ENCODE data around the gene RMND1.
"Not testable (repeated sequence)": the region's sequence is repeated elsewhere in the genome, so short reads cannot be mapped to it uniquely, and the experiment has no call there.

Gene RMND1

DNA sequence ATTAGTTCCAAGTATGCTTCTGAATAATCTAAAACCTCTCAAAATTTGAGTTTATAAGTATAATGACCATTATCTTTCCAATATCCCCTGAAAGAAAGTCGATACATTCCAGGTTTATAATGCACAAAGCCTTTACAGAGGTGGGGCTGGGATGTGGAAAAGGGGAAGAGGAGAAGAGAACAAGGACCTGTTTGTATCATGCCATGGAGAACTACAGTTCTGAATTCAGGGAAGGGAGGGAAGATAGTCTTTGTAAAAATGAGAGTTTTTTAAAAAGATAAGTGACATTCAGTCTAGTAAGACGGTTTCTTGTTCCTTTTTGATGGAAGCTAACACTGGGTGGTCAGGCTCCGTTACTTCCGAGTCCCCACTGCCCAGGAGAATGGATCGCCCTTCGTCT, 86.7 kb downstream of the RMND1 start:
- no peaks in the 10 kb centered on the region for H3K4me1 ChIP-seq (ENCODE audit: insufficient read depth, poor library complexity, severe bottlenecking)
- ATAC-seq (ENCODE audit: low read depth) = no peak

DNA sequence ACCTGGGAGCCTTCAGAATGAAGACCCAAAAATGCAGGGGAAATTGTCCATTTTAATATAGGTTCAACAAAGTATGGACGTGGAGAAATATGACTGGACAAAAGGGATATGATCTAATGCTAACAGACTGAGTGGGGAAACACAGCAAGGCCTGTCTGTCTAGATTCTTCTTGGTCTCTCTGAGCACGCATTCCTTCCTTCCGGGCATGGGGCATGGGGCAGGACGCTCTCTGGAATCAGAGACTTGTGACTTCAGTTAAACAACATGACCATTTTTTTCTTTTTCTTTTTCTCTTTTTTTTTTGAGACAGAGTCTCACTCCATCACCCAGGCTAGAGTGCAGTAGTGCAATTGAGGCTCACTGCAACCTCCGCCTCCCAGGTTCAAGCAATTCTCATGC, 92.4 kb downstream of the RMND1 start:
- no peak for ATAC-seq (ENCODE audit: low read depth)
- H3K27ac ChIP-seq (ENCODE audit: poor library complexity, severe bottlenecking) = no peak overlapping the region
- TF ChIP-seq, protein P1, sequence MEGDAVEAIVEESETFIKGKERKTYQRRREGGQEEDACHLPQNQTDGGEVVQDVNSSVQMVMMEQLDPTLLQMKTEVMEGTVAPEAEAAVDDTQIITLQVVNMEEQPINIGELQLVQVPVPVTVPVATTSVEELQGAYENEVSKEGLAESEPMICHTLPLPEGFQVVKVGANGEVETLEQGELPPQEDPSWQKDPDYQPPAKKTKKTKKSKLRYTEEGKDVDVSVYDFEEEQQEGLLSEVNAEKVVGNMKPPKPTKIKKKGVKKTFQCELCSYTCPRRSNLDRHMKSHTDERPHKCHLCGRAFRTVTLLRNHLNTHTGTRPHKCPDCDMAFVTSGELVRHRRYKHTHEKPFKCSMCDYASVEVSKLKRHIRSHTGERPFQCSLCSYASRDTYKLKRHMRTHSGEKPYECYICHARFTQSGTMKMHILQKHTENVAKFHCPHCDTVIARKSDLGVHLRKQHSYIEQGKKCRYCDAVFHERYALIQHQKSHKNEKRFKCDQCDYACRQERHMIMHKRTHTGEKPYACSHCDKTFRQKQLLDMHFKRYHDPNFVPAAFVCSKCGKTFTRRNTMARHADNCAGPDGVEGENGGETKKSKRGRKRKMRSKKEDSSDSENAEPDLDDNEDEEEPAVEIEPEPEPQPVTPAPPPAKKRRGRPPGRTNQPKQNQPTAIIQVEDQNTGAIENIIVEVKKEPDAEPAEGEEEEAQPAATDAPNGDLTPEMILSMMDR (IDR thresholded peaks at IDR 0.05; ENCODE audit: poor library complexity, severe bottlenecking) = no peak
- H3K27me3 ChIP-seq (ENCODE audit: insufficient read depth, poor library complexity, severe bottlenecking) = no peaks in the 10 kb centered on the region
- peaks cover 4% of the 10 kb centered on the region for H3K36me3 ChIP-seq (ENCODE audit: low read depth)
- DNase-seq (ENCODE audit: low spot score) = no peak
- no peak overlapping the region for H3K4me3 ChIP-seq (ENCODE audit: severe bottlenecking)
- H3K9me3 ChIP-seq (ENCODE audit: severe bottlenecking) = no peaks in the 10 kb centered on the region
- no peaks in the 10 kb centered on the region for H3K4me1 ChIP-seq (ENCODE audit: insufficient read depth, poor library complexity, severe bottlenecking)

More for the DNA sequence above, 86.7 kb downstream of the RMND1 start:
- H3K27me3 ChIP-seq (ENCODE audit: insufficient read depth, poor library complexity, severe bottlenecking) = no peaks in the 10 kb centered on the region
- peaks cover 34% of the 10 kb centered on the region for H3K36me3 ChIP-seq (ENCODE audit: low read depth)
- no peak for DNase-seq (ENCODE audit: low spot score)
- H3K27ac ChIP-seq (ENCODE audit: poor library complexity, severe bottlenecking) = no peak overlapping the region
- no peak overlapping the region for H3K4me3 ChIP-seq (ENCODE audit: severe bottlenecking)
- TF ChIP-seq, protein P1 (IDR thresholded peaks at IDR 0.05; ENCODE audit: poor library complexity, severe bottlenecking) = no peak
- H3K9me3 ChIP-seq (ENCODE audit: severe bottlenecking) = no peaks in the 10 kb centered on the region

DNA sequence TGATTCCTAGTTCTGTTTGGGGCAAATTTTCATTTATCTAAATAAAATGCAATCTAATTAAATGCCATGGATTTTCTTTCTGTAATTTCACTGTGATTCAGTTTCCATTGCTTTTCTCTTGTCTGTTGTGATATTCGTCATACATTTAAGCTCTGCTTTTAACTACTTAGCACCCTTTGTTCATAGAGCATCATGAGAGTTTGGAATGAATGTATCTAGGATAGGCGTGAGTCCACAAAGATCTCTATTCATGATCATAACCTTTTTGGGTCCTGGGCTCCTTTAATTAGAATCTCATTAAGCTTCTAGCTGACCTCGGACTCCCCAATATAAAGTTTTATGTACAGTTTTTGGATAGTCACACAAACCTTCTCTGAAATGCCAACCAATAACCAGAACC, 93.5 kb downstream of the RMND1 start:
- no peak overlapping the region for H3K4me3 ChIP-seq (ENCODE audit: severe bottlenecking)
- ATAC-seq (ENCODE audit: low read depth) = no peak
- DNase-seq (ENCODE audit: low spot score) = no peak
- TF ChIP-seq, protein P1 (IDR thresholded peaks at IDR 0.05; ENCODE audit: poor library complexity, severe bottlenecking) = no peak
- no peaks in the 10 kb centered on the region for H3K4me1 ChIP-seq (ENCODE audit: insufficient read depth, poor library complexity, severe bottlenecking)
- no peaks in the 10 kb centered on the region for H3K9me3 ChIP-seq (ENCODE audit: severe bottlenecking)
- no peaks in the 10 kb centered on the region for H3K27me3 ChIP-seq (ENCODE audit: insufficient read depth, poor library complexity, severe bottlenecking)
- H3K27ac ChIP-seq (ENCODE audit: poor library complexity, severe bottlenecking) = no peak overlapping the region
- H3K36me3 ChIP-seq (ENCODE audit: low read depth) = no peaks in the 10 kb centered on the region; the same call in none of the 2 replicates

DNA sequence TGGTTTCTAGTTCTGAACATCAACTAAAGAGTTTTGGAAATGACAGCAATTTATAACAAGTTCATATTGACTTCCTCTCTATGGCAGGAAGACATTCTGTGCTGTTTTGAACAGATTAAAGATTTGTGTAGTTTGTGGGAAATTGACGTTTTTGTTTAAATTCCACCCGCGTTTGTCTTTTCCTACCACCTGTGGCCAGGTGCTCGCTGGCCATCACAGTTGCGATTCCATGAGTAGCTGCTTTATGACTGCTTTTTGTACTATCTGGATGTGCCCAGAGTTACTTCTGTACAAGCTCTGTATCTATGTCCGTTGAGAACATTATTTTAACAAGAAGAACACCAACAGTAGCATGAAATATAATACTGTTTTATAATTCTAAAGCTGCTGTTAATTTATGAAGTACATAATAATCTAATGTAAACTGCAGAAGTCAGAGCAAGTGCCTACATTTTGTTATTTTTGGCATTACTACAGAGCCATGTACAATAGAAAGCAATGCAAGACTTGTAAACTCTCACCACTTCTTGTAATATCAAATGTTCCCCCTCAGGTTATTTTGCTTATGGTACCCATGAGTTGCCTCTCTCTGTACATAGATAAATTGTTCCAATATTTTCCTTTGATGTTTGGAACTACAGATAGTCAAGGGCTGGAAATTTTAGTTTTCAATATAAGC, 94.0 kb downstream of the RMND1 start:
- no peaks in the 10 kb centered on the region for H3K4me1 ChIP-seq (ENCODE audit: insufficient read depth, poor library complexity, severe bottlenecking)
- DNase-seq (ENCODE audit: low spot score) (no peak), ATAC-seq (ENCODE audit: low read depth) (no peak)
- H3K36me3 ChIP-seq (ENCODE audit: low read depth) = no peaks in the 10 kb centered on the region; the same call in none of the 2 replicates
- TF ChIP-seq, protein P1 (IDR thresholded peaks at IDR 0.05; ENCODE audit: poor library complexity, severe bottlenecking) = no peak
- H3K9me3 ChIP-seq (ENCODE audit: severe bottlenecking) = no peaks in the 10 kb centered on the region
- no peak overlapping the region for H3K27ac ChIP-seq (ENCODE audit: poor library complexity, severe bottlenecking)
- H3K27me3 ChIP-seq (ENCODE audit: insufficient read depth, poor library complexity, severe bottlenecking) = no peaks in the 10 kb centered on the region
- H3K4me3 ChIP-seq (ENCODE audit: severe bottlenecking) = no peak overlapping the region

DNA sequence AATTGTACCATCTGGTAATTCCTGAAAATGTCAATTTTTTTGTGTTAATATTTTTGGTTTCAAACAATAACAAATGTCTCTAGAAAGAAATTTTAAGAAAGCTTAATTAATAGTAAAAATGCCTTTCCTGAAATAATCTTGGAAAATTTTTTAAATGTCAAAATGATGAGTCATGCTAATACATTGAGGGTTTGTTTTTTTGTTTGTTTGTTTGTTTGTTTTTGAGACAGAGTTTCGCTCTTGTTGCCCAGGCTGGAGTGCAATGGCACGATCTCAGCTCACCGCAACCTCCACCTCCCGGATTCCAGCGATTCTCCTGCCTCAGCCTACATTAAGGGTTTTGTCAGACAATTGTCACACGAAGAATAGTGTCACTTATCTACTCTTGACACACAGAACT, 94.9 kb downstream of the RMND1 start:
- not testable (repeated sequence) for H3K9me3 ChIP-seq (ENCODE audit: severe bottlenecking); H3K4me3 ChIP-seq (ENCODE audit: severe bottlenecking); H3K4me1 ChIP-seq (ENCODE audit: insufficient read depth, poor library complexity, severe bottlenecking); ATAC-seq (ENCODE audit: low read depth); H3K36me3 ChIP-seq (ENCODE audit: low read depth); H3K27me3 ChIP-seq (ENCODE audit: insufficient read depth, poor library complexity, severe bottlenecking); DNase-seq (ENCODE audit: low spot score); H3K27ac ChIP-seq (ENCODE audit: poor library complexity, severe bottlenecking)

Data from RWPE2 (cell line).